Karpas-422 (cell line): ENCODE data around the gene CNTNAP4. TPM values are rescaled to one million over a fixed set of nuclear protein-coding genes. Genes with fewer than 3 reads are reported as not detected.
A peak's percentile ranks its signal among the peaks of the same experiment; 100 is the strongest.

Source experiments
- DNase-seq: peaks from one replicate; pipeline ENCODE4 v3.0.0-alpha.2; 2015
- H2AFZ ChIP-seq: fragments of 200-600 bp; sonication (generic); 2 replicates; pipeline ENCODE4 v1.6.1; 2014; ENCODE audit warnings: antibody characterized with exemption, low read length, mixed read lengths
- H3K27ac ChIP-seq: fragments of 200-600 bp; sonication (generic); 2 replicates; pipeline ENCODE4 v1.5.1; 2014; ENCODE audit warnings: mild to moderate bottlenecking, low read length, moderate library complexity
- H3K27me3 ChIP-seq: fragments of 200-600 bp; sonication (generic); 2 replicates; pipeline ENCODE4 v1.6.1; 2014; ENCODE audit warnings: low read length, mixed read lengths
- H3K36me3 ChIP-seq: fragments of 200-600 bp; sonication (generic); 2 replicates; pipeline ENCODE4 v1.6.1; 2014; ENCODE audit warnings: low read length, mixed read lengths; ENCODE audit not compliant: insufficient read depth
- H3K4me1 ChIP-seq: fragments of 200-600 bp; sonication (generic); 2 replicates; pipeline ENCODE4 v1.6.1; 2014; ENCODE audit warnings: mild to moderate bottlenecking, low read length, mixed read lengths
- H3K4me2 ChIP-seq: fragments of 200-600 bp; sonication (generic); 2 replicates; pipeline ENCODE4 v1.6.1; 2014; ENCODE audit warnings: low read length, low read depth, mild to moderate bottlenecking; ENCODE audit not compliant: poor library complexity, severe bottlenecking
- H3K4me3 ChIP-seq: fragments of 200-600 bp; sonication (generic); 2 replicates; pipeline ENCODE4 v1.5.1; 2014; ENCODE audit warnings: mild to moderate bottlenecking, antibody characterized with exemption, low read length, mixed read lengths
- H3K79me2 ChIP-seq: fragments of 200-600 bp; sonication (generic); 2 replicates; pipeline ENCODE4 v1.6.1; 2014; ENCODE audit warnings: mild to moderate bottlenecking, low read length, mixed read lengths
- H3K9ac ChIP-seq: fragments of 200-600 bp; sonication (generic); 2 replicates; pipeline ENCODE4 v1.6.0; 2014; ENCODE audit warnings: low read length
- H3K9me2 ChIP-seq: fragments of 200-600 bp; sonication (generic), shearing (Covaris generic); replicated peaks from 2 replicates; pipeline ENCODE4 v1.6.0; 2014; ENCODE audit warnings: mild to moderate bottlenecking, low read length, moderate library complexity; ENCODE audit not compliant: insufficient read depth
- H3K9me3 ChIP-seq: fragments of 300-700, 200-600 bp; sonication (generic); 2 replicates; pipeline ENCODE4 v1.6.1; 2014; ENCODE audit warnings: low read length, mixed read lengths
- H4K20me1 ChIP-seq: fragments of 200-600 bp; sonication (generic); 2 replicates; pipeline ENCODE4 v1.6.1; 2014; ENCODE audit warnings: mild to moderate bottlenecking, antibody characterized with exemption, low read length, low read depth; ENCODE audit not compliant: insufficient read depth
- total RNA-seq: library from RNA; depleted of rRNA; stranded (reverse); fragments of >200 nt; shearing (Covaris generic); gene quantifications from 2 replicates; pipeline ENCODE4 v1.2.3, GENCODE V29; 2014; ENCODE audit warnings: low replicate concordance

CNTNAP4 gene
- total RNA-seq, 1 experiment from 2014 or later: 1.8 TPM

GRCh38 chr16:76488065-76488417, 210.8 kb downstream of the CNTNAP4 start:
- H3K4me3 ChIP-seq: no peak overlapping the region
- H3K9me3 ChIP-seq: no peaks in the 10 kb centered on the region
- no peak overlapping the region for H3K27ac ChIP-seq
- no peak overlapping the region for H3K4me2 ChIP-seq
- H3K79me2 ChIP-seq: no peaks in the 10 kb centered on the region
- H3K27me3 ChIP-seq: no peaks in the 10 kb centered on the region
- no peaks in the 10 kb centered on the region for H4K20me1 ChIP-seq
- peak; percentile 19 for DNase-seq
- peaks cover 2% of the 10 kb centered on the region for H3K4me1 ChIP-seq
- no peak overlapping the region for H2AFZ ChIP-seq
- H3K9me2 ChIP-seq: no peaks in the 10 kb centered on the region
- no peaks in the 10 kb centered on the region for H3K36me3 ChIP-seq
- no peak overlapping the region for H3K9ac ChIP-seq

DNA sequence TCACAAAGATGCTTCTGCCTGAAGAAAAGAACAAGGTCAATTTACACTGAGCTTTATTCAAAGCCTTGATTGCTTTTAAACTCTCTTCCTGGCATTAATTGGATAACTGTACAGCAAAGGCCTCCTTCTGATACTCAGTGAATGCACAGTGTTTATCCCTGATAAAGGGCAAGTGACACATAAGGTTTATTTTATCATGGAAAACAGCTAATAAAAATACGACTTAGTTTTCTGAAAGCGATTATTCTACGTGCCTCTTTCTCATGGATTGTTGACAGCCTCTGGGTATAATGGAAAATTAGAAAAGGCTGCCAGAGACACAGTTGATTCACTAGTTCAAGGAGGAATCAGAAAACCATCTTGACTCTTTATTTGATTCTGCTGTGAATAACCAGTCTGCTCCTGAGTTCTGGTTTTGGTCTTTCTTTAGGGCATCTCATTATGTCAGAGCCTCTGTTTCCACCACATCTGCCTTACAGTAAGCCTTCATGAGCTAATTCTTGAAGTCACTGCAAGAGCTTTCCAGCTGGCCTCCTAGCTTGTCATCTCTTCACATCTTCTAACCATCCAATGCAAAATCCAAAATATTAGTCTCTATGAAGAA, 212.9 kb downstream of the CNTNAP4 start:
- no peaks in the 10 kb centered on the region for H4K20me1 ChIP-seq
- no peaks in the 10 kb centered on the region for H3K36me3 ChIP-seq
- H3K27ac ChIP-seq: no peak overlapping the region
- no peak overlapping the region for H3K4me2 ChIP-seq
- H3K9me2 ChIP-seq: no peaks in the 10 kb centered on the region
- H3K4me1 ChIP-seq: peaks cover 4% of the 10 kb centered on the region
- no peaks in the 10 kb centered on the region for H3K9me3 ChIP-seq
- H3K9ac ChIP-seq: no peak overlapping the region
- no peaks in the 10 kb centered on the region for H3K27me3 ChIP-seq
- H3K4me3 ChIP-seq: no peak overlapping the region
- H3K79me2 ChIP-seq: no peaks in the 10 kb centered on the region
- DNase-seq: peak; percentile 38
- no peak overlapping the region for H2AFZ ChIP-seq

DNA sequence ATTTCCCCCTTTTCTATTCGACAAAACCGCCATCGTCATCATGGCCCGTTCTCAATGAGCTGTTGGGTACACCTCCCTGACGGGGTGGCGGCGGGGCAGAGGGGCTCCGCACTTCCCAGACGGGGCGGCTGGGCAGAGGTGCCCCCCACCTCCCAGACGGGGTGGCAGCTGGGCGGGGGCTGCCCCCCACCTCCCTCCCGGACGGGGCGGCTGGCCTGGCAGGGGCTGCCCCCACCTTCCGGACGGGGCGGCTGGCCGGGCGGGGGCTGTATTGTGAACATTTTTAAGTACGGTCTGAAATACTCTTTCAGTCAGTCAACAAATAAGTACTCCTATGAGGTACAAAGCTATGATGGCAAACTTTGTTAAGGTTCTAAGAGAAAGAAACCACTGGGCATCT, 222.8 kb downstream of the CNTNAP4 start:
- H3K4me2 ChIP-seq: no peak overlapping the region
- H3K9ac ChIP-seq: no peak overlapping the region
- H3K9me2 ChIP-seq: no peaks in the 10 kb centered on the region
- H2AFZ ChIP-seq: no peak overlapping the region
- no peak overlapping the region for H3K4me3 ChIP-seq
- H3K9me3 ChIP-seq: no peaks in the 10 kb centered on the region
- H3K79me2 ChIP-seq: no peaks in the 10 kb centered on the region
- H3K4me1 ChIP-seq: peaks cover 36% of the 10 kb centered on the region
- H3K36me3 ChIP-seq: no peaks in the 10 kb centered on the region
- peak; percentile 7 for DNase-seq
- H3K27ac ChIP-seq: no peak overlapping the region
- no peaks in the 10 kb centered on the region for H3K27me3 ChIP-seq
- H4K20me1 ChIP-seq: no peaks in the 10 kb centered on the region

- H3K4me1 ChIP-seq: peaks cover 36% of the 10 kb centered on the region
- H3K9ac ChIP-seq: no peak overlapping the region
- no peaks in the 10 kb centered on the region for H3K9me2 ChIP-seq
- H3K27me3 ChIP-seq: no peaks in the 10 kb centered on the region
- no peak overlapping the region for H2AFZ ChIP-seq
- no peaks in the 10 kb centered on the region for H3K9me3 ChIP-seq
- peak; percentile 43 for DNase-seq
- no peaks in the 10 kb centered on the region for H3K36me3 ChIP-seq
- H3K79me2 ChIP-seq: no peaks in the 10 kb centered on the region
- peak overlapping the region; percentile 83 for H3K27ac ChIP-seq
- H3K4me3 ChIP-seq: 0 out of 2 replicates have a peak overlapping the region, but pooled peaks have one; percentile 37
- H4K20me1 ChIP-seq: no peaks in the 10 kb centered on the region
- H3K4me2 ChIP-seq: peak overlapping the region; percentile 66
These were observed 224.9 kb downstream of the CNTNAP4 start for GRCh38 chr16:76502063-76502462.

GRCh38 chr16:76502555-76502954, 225.4 kb downstream of the CNTNAP4 start:
- Histone ChIP-seq H3K27me3 (no peaks in the 10 kb centered on the region), H4K20me1 (no peaks in the 10 kb centered on the region), H3K9me2 (no peaks in the 10 kb centered on the region), H3K9me3 (no peaks in the 10 kb centered on the region), H3K79me2 (no peaks in the 10 kb centered on the region), H3K36me3 (no peaks in the 10 kb centered on the region), H3K4me3 (peak overlapping the region; percentile 37), H3K4me1 (peaks cover 36% of the 10 kb centered on the region), H2AFZ (0 out of 2 replicates have a peak overlapping the region, but pooled peaks have one; percentile 79), H3K4me2 (peak overlapping the region; percentile 66), H3K9ac (no peak overlapping the region), H3K27ac (peak overlapping the region; percentile 83)
- peak; percentile 73 for DNase-seq

DNA sequence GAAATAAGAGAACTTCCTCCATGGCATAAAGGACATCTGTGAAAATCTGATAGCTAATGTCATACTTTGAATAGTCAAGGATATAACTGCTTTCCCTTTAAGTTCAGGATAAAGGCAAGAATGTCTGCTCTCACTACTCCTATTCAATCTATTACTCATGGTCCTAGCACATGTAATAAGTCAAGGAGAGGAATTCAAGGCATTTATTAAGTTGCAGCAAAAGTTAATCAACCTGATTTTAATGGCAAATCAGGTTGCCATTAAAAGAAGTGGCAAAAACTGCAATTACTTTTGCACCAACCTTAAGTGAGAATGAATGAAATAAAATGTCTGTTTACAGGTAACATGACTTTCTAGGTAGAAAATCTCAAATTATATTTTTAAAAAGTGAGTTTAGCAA, 225.9 kb downstream of the CNTNAP4 start:
- Histone ChIP-seq H3K4me3 (peak overlapping the region; percentile 37), H3K9me3 (no peaks in the 10 kb centered on the region), H4K20me1 (no peaks in the 10 kb centered on the region), H3K27me3 (no peaks in the 10 kb centered on the region), H3K27ac (peak overlapping the region; percentile 83), H3K36me3 (no peaks in the 10 kb centered on the region), H3K4me2 (peak overlapping the region; percentile 66), H3K79me2 (no peaks in the 10 kb centered on the region), H3K4me1 (peaks cover 36% of the 10 kb centered on the region), H3K9me2 (no peaks in the 10 kb centered on the region), H3K9ac (peak overlapping the region; percentile 36; the same call in 1 of the 2 replicates), H2AFZ (peak overlapping the region; percentile 79; the same call in 1 of the 2 replicates)
- DNase-seq: peak; percentile 54

- Histone ChIP-seq H3K4me1 (peaks cover 51% of the 10 kb centered on the region), H3K9ac (peak overlapping the region; percentile 3; the same call in 1 of the 2 replicates), H3K27me3 (no peaks in the 10 kb centered on the region), H3K4me3 (peak overlapping the region; percentile 16; the same call in 1 of the 2 replicates), H4K20me1 (no peaks in the 10 kb centered on the region), H3K36me3 (no peaks in the 10 kb centered on the region), H2AFZ (no peak overlapping the region), H3K9me3 (no peaks in the 10 kb centered on the region), H3K4me2 (peak overlapping the region; percentile 65), H3K9me2 (no peaks in the 10 kb centered on the region), H3K27ac (peak overlapping the region; percentile 82), H3K79me2 (no peaks in the 10 kb centered on the region)
- DNase-seq: peak; percentile 84
These were observed 234.0 kb downstream of the CNTNAP4 start for GRCh38 chr16:76511203-76511602.

- no peaks in the 10 kb centered on the region for H3K9me3 ChIP-seq
- H3K27me3 ChIP-seq: no peaks in the 10 kb centered on the region
- H3K4me3 ChIP-seq: no peak overlapping the region
- peak; percentile 11 for DNase-seq
- no peak overlapping the region for H3K9ac ChIP-seq
- H3K79me2 ChIP-seq: no peaks in the 10 kb centered on the region
- no peaks in the 10 kb centered on the region for H3K9me2 ChIP-seq
- peaks cover 15% of the 10 kb centered on the region for H3K4me1 ChIP-seq
- no peak overlapping the region for H2AFZ ChIP-seq
- H3K4me2 ChIP-seq: no peak overlapping the region
- H3K36me3 ChIP-seq: no peaks in the 10 kb centered on the region
- H3K27ac ChIP-seq: no peak overlapping the region
- H4K20me1 ChIP-seq: no peaks in the 10 kb centered on the region
These were observed 241.6 kb downstream of the CNTNAP4 start for GRCh38 chr16:76518781-76519180.
